HG03064 (cell line): ENCODE results near the gene TMED1.
"Not testable (repeated sequence)": the region's sequence is repeated elsewhere in the genome, so short reads cannot be mapped to it uniquely, and the experiment has no call there.

Experiments
- ATAC-seq: cut with Tn5 transposase; IDR thresholded peaks from one replicate; pipeline ENCODE4 v1.9.1; 2021; ENCODE audit warnings: low read depth; ENCODE audit not compliant: unreplicated experiment

The TMED1 gene

GRCh38 chr19:10863107-10863717 is 27.2 kb upstream of the TMED1 start:
- no peak for ATAC-seq

GRCh38 chr19:10862561-10863106 is 26.6 kb upstream of the TMED1 start:
- no peak for ATAC-seq

- no peak for ATAC-seq
These were observed 25.2 kb upstream of the TMED1 start for GRCh38 chr19:10861103-10861651.

GRCh38 chr19:10858204-10858828 is 22.3 kb upstream of the TMED1 start:
- ATAC-seq: no peak

GRCh38 chr19:10856899-10857298 is 20.9 kb upstream of the TMED1 start:
- not testable (repeated sequence) for ATAC-seq

GRCh38 chr19:10855879-10856522 is 20.0 kb upstream of the TMED1 start:
- no peak for ATAC-seq

- ATAC-seq: no peak
These were observed 18.5 kb upstream of the TMED1 start for GRCh38 chr19:10854350-10855089.

GRCh38 chr19:10852941-10853340 is 16.9 kb upstream of the TMED1 start:
- ATAC-seq: no peak

GRCh38 chr19:10852098-10852800 is 16.2 kb upstream of the TMED1 start:
- no peak for ATAC-seq

GRCh38 chr19:10850631-10851030 is 14.6 kb upstream of the TMED1 start:
- no peak for ATAC-seq

- no peak for ATAC-seq
These were observed 12.3 kb upstream of the TMED1 start, which contains the start of gene C19orf38 for GRCh38 chr19:10848230-10848856. Gene C19orf38 (plus strand): TSS chr19:10848415. CDS start chr19:10848509, 94 bp downstream.

- ATAC-seq: no peak
These were observed 10.6 kb upstream of the TMED1 start for GRCh38 chr19:10846500-10847202.

- no peak for ATAC-seq
These were observed 6.8 kb upstream of the TMED1 start for GRCh38 chr19:10842788-10843187.

GRCh38 chr19:10839114-10840050 is 3.4 kb upstream of the TMED1 start:
- ATAC-seq: no peak

- no peak for ATAC-seq
These were observed 2.4 kb upstream of the TMED1 start for GRCh38 chr19:10838377-10838776.

- ATAC-seq: not testable (repeated sequence)
These were observed 1.6 kb upstream of the TMED1 start for GRCh38 chr19:10837649-10838048.

GRCh38 chr19:10836479-10837330 is 693 bp upstream of the TMED1 start:
- no peak for ATAC-seq
